ENCODE data around the gene C10orf90.
"Not testable (repeated sequence)": the region's sequence is repeated elsewhere in the genome, so short reads cannot be mapped to it uniquely, and the experiment has no call there.

The C10orf90 gene

DNA sequence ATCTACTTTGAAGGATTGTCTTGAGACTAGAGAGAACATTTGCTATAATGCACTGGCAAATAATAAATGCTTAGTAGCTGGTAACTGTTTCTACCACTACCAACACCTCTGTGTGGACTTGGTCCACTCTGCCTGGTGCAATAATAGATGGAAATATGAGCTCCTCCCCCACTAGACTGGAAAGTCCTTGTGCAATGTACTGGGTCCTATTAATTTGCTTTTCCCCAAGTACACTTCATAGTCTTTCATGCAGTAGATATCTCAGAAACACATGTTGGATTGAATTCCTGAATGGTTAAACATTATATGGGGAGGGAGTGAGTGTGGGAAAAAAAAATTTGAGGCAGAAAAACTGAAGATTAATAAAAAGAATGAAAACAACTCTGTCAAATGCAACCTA lies 119.3 kb downstream of the C10orf90 start:
- TF ChIP-seq POLR2AphosphoS5 (IDR thresholded peaks at IDR 0.05; ENCODE audit: low read depth) = no peak
- no peak for TF ChIP-seq GABPA (IDR thresholded peaks at IDR 0.05; ENCODE audit: low read depth)
- TF ChIP-seq, protein P1, sequence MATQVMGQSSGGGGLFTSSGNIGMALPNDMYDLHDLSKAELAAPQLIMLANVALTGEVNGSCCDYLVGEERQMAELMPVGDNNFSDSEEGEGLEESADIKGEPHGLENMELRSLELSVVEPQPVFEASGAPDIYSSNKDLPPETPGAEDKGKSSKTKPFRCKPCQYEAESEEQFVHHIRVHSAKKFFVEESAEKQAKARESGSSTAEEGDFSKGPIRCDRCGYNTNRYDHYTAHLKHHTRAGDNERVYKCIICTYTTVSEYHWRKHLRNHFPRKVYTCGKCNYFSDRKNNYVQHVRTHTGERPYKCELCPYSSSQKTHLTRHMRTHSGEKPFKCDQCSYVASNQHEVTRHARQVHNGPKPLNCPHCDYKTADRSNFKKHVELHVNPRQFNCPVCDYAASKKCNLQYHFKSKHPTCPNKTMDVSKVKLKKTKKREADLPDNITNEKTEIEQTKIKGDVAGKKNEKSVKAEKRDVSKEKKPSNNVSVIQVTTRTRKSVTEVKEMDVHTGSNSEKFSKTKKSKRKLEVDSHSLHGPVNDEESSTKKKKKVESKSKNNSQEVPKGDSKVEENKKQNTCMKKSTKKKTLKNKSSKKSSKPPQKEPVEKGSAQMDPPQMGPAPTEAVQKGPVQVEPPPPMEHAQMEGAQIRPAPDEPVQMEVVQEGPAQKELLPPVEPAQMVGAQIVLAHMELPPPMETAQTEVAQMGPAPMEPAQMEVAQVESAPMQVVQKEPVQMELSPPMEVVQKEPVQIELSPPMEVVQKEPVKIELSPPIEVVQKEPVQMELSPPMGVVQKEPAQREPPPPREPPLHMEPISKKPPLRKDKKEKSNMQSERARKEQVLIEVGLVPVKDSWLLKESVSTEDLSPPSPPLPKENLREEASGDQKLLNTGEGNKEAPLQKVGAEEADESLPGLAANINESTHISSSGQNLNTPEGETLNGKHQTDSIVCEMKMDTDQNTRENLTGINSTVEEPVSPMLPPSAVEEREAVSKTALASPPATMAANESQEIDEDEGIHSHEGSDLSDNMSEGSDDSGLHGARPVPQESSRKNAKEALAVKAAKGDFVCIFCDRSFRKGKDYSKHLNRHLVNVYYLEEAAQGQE (IDR thresholded peaks at IDR 0.05; ENCODE audit: insufficient replicate concordance, low read depth) = no peak
- TF ChIP-seq, protein P2, sequence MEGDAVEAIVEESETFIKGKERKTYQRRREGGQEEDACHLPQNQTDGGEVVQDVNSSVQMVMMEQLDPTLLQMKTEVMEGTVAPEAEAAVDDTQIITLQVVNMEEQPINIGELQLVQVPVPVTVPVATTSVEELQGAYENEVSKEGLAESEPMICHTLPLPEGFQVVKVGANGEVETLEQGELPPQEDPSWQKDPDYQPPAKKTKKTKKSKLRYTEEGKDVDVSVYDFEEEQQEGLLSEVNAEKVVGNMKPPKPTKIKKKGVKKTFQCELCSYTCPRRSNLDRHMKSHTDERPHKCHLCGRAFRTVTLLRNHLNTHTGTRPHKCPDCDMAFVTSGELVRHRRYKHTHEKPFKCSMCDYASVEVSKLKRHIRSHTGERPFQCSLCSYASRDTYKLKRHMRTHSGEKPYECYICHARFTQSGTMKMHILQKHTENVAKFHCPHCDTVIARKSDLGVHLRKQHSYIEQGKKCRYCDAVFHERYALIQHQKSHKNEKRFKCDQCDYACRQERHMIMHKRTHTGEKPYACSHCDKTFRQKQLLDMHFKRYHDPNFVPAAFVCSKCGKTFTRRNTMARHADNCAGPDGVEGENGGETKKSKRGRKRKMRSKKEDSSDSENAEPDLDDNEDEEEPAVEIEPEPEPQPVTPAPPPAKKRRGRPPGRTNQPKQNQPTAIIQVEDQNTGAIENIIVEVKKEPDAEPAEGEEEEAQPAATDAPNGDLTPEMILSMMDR (IDR thresholded peaks at IDR 0.05; ENCODE audit: insufficient read depth, low read length) = no peak
- TF ChIP-seq SPI1 (IDR thresholded peaks at IDR 0.05; ENCODE audit: borderline replicate concordance, low read depth) = no peak
- Histone ChIP-seq H3K27ac (replicated peaks) (no peak overlapping the region), H3K27me3 (ENCODE audit: insufficient read depth, poor library complexity, severe bottlenecking) (no peaks in the 10 kb centered on the region), H3K4me3 (replicated peaks; ENCODE audit: insufficient read depth, low read length) (no peak overlapping the region)
- DNase-seq (ENCODE audit: low read depth in 1 of 2, low spot score in 1 of 2) = no peak

DNA sequence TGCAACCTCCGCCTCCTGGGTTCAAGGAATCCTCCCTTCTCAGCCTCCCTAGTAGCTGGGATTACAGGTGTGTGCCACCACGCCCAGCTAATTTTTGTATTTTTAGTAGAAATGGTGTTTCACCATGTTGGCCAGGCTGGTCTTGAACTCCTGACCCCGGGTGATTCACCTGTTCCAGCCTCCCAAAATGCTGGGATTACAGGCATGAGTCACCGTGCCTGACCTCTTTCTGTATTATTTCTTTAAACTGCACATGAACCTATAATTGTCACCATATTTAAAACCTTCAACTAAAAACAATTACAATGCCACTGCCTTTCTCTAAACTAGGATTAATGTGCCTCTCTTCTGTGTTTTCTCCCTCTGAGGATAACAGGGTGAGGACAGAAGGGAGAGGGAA lies 119.9 kb downstream of the C10orf90 start:
- not testable (repeated sequence) for H3K27ac ChIP-seq (replicated peaks); DNase-seq (ENCODE audit: low read depth in 1 of 2, low spot score in 1 of 2); H3K4me3 ChIP-seq (replicated peaks; ENCODE audit: insufficient read depth, low read length); H3K27me3 ChIP-seq (ENCODE audit: insufficient read depth, poor library complexity, severe bottlenecking)

DNA sequence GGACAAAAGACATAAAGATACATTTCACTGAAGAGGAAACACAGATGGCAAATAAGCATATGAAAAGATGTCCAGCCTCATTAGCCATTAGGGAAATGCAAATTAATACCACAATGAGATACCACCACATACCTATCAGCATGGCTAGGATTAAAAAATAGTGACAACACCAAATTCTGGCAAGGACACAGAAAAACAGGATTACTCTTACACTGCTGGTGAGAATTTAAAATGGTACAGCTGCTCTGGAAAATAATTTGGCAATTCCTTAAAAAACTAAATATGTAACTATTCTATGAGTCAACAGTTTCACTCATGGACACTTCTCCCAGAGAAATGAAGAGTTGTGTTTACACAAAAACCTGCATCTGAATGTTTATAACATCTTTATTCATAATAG lies 121.1 kb downstream of the C10orf90 start:
- no peak overlapping the region for H3K4me3 ChIP-seq (replicated peaks; ENCODE audit: insufficient read depth, low read length)
- H3K27ac ChIP-seq (replicated peaks) = no peak overlapping the region
- no peaks in the 10 kb centered on the region for H3K27me3 ChIP-seq (ENCODE audit: insufficient read depth, poor library complexity, severe bottlenecking)
- DNase-seq (ENCODE audit: low read depth in 1 of 2, low spot score in 1 of 2) = no peak
- TF ChIP-seq, protein P2 (IDR thresholded peaks at IDR 0.05; ENCODE audit: insufficient read depth, low read length) = no peak
- TF ChIP-seq, protein P1 (IDR thresholded peaks at IDR 0.05; ENCODE audit: insufficient replicate concordance, low read depth) = no peak
- no peak for TF ChIP-seq GABPA (IDR thresholded peaks at IDR 0.05; ENCODE audit: low read depth)
- no peak for TF ChIP-seq POLR2AphosphoS5 (IDR thresholded peaks at IDR 0.05; ENCODE audit: low read depth)

DNA sequence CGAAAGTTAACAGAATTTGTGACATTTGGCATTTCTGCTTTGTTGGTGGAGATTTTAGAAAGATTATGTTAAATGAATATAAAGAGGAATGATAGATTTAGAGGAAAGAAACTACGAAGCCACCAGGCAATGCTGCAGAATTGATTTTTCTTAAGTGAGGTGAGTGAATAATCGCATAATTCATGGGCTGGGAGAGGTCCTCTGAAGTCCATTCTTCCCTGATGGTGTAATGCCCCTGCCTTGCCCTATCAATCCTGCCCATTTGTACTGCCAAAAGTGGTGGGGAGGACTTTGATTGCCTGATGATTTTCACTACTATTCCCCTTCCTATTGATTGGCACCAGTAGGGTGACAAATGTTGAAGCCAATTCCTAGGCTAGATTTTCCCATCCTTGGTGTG lies 125.9 kb downstream of the C10orf90 start:
- DNase-seq (ENCODE audit: low read depth in 1 of 2, low spot score in 1 of 2) = no peak
- Histone ChIP-seq H3K4me3 (replicated peaks; ENCODE audit: insufficient read depth, low read length) (no peak overlapping the region), H3K27me3 (ENCODE audit: insufficient read depth, poor library complexity, severe bottlenecking) (no peaks in the 10 kb centered on the region), H3K27ac (replicated peaks) (no peak overlapping the region)
- no peak for TF ChIP-seq GABPA (IDR thresholded peaks at IDR 0.05; ENCODE audit: low read depth)
- TF ChIP-seq, protein P2 (IDR thresholded peaks at IDR 0.05; ENCODE audit: insufficient read depth, low read length) = no peak
- TF ChIP-seq SPI1 (IDR thresholded peaks at IDR 0.05; ENCODE audit: borderline replicate concordance, low read depth) = no peak
- TF ChIP-seq, protein P1 (IDR thresholded peaks at IDR 0.05; ENCODE audit: insufficient replicate concordance, low read depth) = no peak
- TF ChIP-seq POLR2AphosphoS5 (IDR thresholded peaks at IDR 0.05; ENCODE audit: low read depth) = no peak

All from HL-60 (cell line).